ENCODE data around the gene DLX6.

Gene DLX6

GRCh38 chr7:97001221-97001620 lies 4.1 kb upstream of the DLX6 start:
- no peak for TF ChIP-seq CTCF (IDR thresholded peaks at IDR 0.05; ENCODE audit: low read length, missing control alignments)
- DNase-seq (ENCODE audit: low read depth) = no peak
- H3K4me3 ChIP-seq (replicated peaks; ENCODE audit: low read depth, low read length) = no peak overlapping the region

GRCh38 chr7:97001656-97002554 lies 3.4 kb upstream of the DLX6 start:
- DNase-seq (ENCODE audit: low read depth) = no peak
- no peak overlapping the region for H3K4me3 ChIP-seq (replicated peaks; ENCODE audit: low read depth, low read length)
- no peak for TF ChIP-seq CTCF (IDR thresholded peaks at IDR 0.05; ENCODE audit: low read length, missing control alignments)

- no peak overlapping the region for H3K4me3 ChIP-seq (replicated peaks; ENCODE audit: low read depth, low read length)
- DNase-seq (ENCODE audit: low read depth) = no peak
Observed at GRCh38 chr7:97002555-97003261, 2.6 kb upstream of the DLX6 start.

GRCh38 chr7:97003262-97004246 lies 1.8 kb upstream of the DLX6 start:
- TF ChIP-seq CTCF (IDR thresholded peaks at IDR 0.05; ENCODE audit: low read length, missing control alignments) = no peak
- H3K4me3 ChIP-seq (replicated peaks; ENCODE audit: low read depth, low read length) = no peak overlapping the region
- no peak for DNase-seq (ENCODE audit: low read depth)

More at GRCh38 chr7:97002555-97003261, 2.6 kb upstream of the DLX6 start:
- no peak for TF ChIP-seq CTCF (IDR thresholded peaks at IDR 0.05; ENCODE audit: low read length, missing control alignments)

- no peak overlapping the region for H3K4me3 ChIP-seq (replicated peaks; ENCODE audit: low read depth, low read length)
- DNase-seq (ENCODE audit: low read depth) = no peak
- no peak for TF ChIP-seq CTCF (IDR thresholded peaks at IDR 0.05; ENCODE audit: low read length, missing control alignments)
Observed at GRCh38 chr7:97004247-97005182, 838 bp upstream of the DLX6 start.
